Stimulated activated CD4-positive, alpha-beta T cell treated with anti-CD3 and anti-CD28 coated beads, Interleukin-12 subunit alpha, Interleukin-12 subunit beta, amount 100 ng/mL, for 24 hours (primary cell): ENCODE results near the gene FAM170B.
A peak's percentile ranks its signal among the peaks of the same experiment; 100 is the strongest.

Source experiments
- DNase-seq, 2 experiments: peaks; one replicate each; pipeline ENCODE4 v3.0.0-alpha.2; 2020; ENCODE audit warnings: low read depth in 2 of 2

The FAM170B gene

GRCh38 chr10:49133706-49134248, at the start of gene FAM170B:
Gene FAM170B, minus strand, starts transcription at chr10:49134021. Its CDS starts 103 bp downstream, at chr10:49133918.
- no peak for DNase-seq

DNA sequence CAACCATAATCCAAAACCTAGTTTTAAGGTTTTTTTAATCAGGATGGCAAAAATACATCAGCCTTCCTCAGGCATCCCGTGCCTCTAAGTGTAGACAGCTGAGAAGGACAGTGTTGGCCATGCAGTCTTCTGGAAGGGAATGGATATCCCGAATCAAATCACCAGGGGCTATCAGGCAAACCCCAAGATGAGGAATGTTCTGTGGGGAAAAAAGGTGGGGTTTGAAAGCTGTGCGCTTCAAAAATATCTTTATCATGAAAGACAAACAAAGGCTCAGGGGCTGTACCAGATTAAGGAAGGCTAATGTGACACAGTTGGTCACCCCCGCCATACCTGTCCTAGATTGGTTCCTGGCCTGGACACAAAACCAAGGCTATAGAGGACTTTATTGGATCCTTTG, 49.0 kb upstream of the FAM170B start:
- no peak for DNase-seq

GRCh38 chr10:49180444-49180860, 46.6 kb upstream of the FAM170B start:
- no peak for DNase-seq

- no peak for DNase-seq
These were observed 46.0 kb upstream of the FAM170B start for GRCh38 chr10:49179699-49180443.

DNA sequence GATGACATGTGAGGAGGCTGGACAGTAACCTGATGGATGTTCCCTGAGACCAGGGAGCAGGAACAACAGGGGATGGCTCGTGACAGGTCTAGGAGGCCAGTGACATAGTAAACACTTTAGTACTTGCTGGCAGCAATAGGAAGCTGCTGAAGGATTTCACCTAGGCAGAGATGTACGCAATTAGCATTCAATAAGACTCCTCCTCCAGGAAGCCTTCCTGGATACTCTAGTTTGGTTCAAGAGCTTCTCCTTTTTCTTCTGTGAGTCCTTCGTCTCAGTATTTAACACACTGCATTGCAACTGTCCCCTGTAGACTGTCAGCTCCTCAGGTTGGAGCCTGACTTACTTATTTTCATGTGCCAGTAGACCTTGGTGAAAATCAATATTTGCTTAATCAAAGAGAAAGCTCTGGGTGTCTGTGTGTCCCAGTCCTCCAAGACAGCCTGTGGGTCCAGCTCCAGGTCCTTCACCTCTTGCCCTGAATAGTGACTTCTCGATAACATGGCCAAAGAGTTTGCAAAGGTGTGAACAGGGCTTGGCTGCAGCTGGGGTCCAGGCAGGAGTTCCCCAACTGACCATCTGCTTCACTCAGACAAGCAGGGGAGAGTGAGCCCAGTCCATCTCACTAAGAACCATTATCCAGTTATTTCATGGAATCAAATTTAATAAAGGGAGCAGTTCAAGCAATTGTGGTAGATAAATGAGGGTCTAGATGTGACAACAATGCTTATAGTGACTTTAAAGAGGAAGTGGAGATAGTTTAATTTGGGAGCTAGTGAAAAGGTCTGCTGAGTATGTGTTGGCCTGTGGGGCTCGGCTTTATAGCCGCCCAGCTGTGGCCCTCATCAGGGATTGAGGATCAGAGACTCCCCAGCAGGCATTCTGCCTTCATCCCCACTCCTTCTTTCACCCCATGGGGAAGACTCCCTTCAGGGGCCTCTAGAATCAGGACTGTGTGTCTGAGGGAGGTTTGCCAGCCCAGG, 45.0 kb upstream of the FAM170B start:
- DNase-seq = no peak

DNA sequence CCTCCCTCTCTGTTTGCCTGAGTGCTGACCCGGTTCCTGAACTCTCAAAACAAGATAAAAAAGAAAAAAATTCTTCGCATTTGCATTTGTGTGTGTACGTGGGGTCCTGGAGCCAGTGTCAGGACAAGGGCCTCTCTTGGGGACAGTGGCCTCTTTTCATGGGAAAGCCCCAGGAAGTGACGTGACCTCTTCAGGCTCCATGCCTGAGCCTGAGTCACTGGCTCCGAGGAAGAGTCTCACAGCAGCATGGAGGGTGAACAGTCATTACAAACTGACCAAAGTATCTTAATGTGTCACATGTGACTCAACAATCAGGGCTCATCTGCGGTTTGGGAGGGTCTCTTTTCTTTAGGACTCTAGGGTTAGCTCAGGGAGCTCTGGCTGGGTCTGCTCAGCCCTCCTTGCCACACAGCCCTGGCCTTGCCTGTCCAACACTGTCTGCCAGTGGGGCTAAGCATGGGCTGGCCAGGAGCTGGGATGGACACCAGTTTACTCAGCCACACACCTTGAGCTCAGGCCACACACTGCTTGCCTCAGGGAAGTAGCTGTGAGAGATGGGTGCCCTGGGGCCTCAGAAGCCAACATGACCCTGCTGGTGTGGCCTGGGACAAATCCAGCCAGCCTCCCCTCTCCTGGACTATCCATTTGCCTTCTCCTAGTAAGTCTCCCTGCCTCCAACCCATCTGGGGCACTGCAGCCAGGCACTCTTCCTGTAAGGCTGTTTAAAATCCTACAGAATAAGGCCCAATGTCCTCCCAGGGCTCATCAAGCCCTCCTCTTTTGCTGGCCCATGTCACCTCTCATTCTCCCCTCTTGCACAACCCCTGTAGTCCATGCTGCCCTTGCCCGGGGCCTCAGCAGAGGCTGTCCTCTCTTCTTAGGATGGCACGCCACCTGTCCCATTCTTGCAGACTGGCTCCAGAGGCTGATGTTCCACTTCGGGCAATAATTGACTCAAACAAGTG, 43.9 kb upstream of the FAM170B start:
- peak in 1 of 2 experiments; percentile 46 for DNase-seq

- no peak for DNase-seq
These were observed 42.8 kb upstream of the FAM170B start for GRCh38 chr10:49176310-49177268.

DNA sequence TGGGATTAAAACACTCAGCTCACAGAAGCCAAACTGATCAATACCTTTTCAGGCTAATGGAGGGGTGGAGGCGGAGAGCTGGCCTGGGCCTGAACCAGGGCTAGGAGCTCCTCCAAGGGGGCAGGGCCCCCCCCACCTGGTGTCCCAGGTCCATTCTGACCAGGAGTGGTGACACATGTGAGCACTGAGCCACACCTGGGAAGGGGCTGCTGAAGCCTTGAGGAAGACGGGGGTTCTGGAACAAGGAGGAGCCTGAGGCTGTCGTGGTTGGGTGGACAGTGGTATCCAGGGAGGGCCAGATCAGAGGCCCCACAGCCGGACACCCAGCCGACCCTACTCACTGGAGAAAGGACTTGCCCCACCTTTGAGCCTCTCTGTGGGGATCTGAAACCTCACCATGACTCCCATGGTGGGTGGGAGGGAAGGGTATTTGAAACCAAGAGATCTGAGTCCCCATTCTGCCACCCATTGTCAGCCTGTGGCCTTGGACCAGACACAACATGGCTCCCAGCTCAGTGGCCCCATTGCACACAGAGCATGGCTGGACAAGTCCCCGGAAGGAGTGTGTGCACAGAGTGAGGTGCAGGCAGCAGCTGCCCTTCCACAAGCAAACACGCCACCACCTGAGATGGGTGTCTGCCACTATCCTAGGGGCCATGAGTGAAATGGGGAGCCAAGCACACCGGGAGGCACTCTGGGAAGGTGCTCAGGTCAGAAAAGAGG, 41.9 kb upstream of the FAM170B start:
- DNase-seq = no peak

DNA sequence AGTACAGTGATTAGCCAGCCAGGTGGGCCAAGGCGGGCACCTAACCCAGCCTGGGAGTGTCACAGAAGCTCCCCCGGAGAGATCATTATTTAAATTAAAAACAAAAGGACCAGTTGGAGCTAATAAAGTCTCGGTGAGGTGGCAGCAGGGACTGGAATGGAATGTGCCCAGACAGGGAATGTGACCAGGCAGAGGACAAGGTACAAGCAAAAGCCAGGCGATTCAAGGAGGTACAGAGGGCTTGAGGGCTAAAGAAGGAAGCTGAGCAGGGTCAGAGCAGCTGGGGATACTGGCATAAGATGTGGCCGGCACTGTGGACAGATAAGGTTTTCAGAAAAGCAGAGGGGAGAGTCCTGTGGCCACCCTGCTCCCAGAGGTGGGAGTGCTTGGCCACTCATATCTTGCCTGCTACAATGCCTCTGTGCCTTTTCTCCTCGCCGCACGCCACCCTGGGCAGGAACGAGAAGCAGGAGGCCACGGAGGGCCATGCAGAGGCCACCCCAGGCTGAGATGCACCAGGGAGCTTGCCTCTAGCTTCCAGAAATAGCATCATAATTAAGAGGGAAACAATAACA, 41.2 kb upstream of the FAM170B start:
- DNase-seq = no peak

- DNase-seq = no peak
These were observed 40.6 kb upstream of the FAM170B start for GRCh38 chr10:49174261-49174925.

- no peak for DNase-seq
These were observed 40.0 kb upstream of the FAM170B start for GRCh38 chr10:49173853-49174252.

- no peak for DNase-seq
These were observed 39.5 kb upstream of the FAM170B start for GRCh38 chr10:49173201-49173772.

- DNase-seq = no peak
These were observed 38.9 kb upstream of the FAM170B start for GRCh38 chr10:49172777-49173132.

DNA sequence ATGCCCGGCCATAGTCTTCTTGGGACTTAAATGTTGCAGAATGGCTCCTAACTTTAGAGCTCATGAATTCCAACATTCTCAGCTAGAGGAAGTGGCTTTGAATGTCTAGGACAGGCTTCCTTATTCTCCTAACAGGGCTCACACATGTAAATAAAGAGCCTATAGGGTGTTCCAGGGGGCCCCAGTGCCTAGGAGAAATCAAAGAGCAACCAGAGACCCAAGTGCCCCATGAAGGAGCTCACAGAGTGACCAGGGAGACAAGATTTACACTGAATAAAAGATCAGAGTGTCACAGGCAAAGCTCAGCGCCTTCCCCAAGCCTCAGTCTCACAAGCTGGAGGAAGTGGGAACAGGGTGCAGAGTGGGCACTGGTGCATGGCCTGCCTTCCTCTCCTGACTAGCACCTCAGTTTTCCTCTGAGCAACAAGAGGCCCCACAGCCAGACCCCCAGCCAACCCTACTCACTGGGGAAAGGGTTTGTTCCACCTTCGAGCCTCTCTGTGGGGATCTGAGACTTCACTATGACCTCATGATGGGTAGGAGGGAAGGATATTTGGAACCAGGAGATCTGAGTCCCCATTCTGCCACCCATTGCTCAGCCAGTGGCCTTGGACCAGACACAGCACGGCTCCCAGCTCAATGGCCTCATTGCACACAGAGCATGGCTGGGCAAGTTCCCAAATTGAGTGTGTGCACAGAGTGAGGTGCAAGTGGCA, 38.4 kb upstream of the FAM170B start:
- no peak for DNase-seq

- no peak for DNase-seq
These were observed 37.7 kb upstream of the FAM170B start for GRCh38 chr10:49171326-49172060.

DNA sequence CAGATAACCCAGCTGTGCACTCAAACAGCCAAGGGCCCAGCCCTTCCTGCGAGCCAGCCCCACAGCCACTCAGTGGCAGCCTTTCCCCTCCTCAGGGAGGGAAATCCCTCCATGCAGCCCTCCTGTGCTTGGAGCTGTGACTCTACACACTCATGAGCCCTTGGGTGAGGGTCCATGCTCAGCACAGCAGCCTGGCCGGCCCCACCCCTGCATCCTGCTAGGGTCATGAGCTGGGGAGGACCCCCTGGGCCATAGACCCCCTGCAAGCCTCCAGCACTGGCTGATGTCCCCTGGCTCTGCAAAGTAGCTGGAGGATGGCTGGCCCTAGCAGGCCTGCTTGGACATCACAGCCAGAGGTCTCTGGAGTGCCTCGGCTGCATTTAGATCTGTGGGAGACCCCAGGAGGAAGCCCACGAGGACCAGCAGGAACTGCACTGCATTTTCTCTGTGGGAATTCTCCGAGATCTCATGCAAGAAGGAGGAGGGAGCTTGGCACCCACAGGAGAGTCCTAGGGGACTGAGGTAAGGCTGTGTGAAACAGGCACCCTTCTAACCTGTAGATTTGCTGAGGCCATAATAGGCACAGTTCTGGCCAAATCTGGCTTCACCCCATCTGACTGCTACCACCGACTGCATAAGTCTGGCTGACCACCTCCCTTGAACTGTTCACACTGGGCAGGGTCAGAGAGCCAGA, 37.0 kb upstream of the FAM170B start:
- no peak for DNase-seq
